ENCODE measurements around the gene ZGPAT.
A peak's percentile ranks its signal among the peaks of the same experiment; 100 is the strongest.

ZGPAT gene

GRCh38 chr20:63693083-63693732, 14.6 kb upstream of the ZGPAT start:
- no peak overlapping the region for H3K27ac Mint-ChIP-seq
- H3K4me3 Mint-ChIP-seq: no peak overlapping the region
- H3K27me3 Mint-ChIP-seq (ENCODE audit: low read depth): peaks cover 2% of the 10 kb centered on the region
- no peaks in the 10 kb centered on the region for H3K4me1 Mint-ChIP-seq (ENCODE audit: low read depth)
- H3K9me3 Mint-ChIP-seq: no peaks in the 10 kb centered on the region
- H3K36me3 Mint-ChIP-seq (ENCODE audit: low read depth): peaks cover 13% of the 10 kb centered on the region
- DNase-seq (ENCODE audit: low spot score): no peak

- peaks cover 13% of the 10 kb centered on the region for H3K36me3 Mint-ChIP-seq (ENCODE audit: low read depth)
- H3K9me3 Mint-ChIP-seq: no peaks in the 10 kb centered on the region
- peak overlapping the region; percentile 83 for H3K27ac Mint-ChIP-seq
- H3K4me1 Mint-ChIP-seq (ENCODE audit: low read depth): no peaks in the 10 kb centered on the region
- no peak overlapping the region for H3K4me3 Mint-ChIP-seq
- peaks cover 2% of the 10 kb centered on the region for H3K27me3 Mint-ChIP-seq (ENCODE audit: low read depth)
- DNase-seq (ENCODE audit: low spot score): no peak
Measured at GRCh38 chr20:63693733-63694583, 13.9 kb upstream of the ZGPAT start.

- no peaks in the 10 kb centered on the region for H3K4me1 Mint-ChIP-seq (ENCODE audit: low read depth)
- H3K36me3 Mint-ChIP-seq (ENCODE audit: low read depth): peaks cover 13% of the 10 kb centered on the region
- no peak overlapping the region for H3K4me3 Mint-ChIP-seq
- peaks cover 2% of the 10 kb centered on the region for H3K27me3 Mint-ChIP-seq (ENCODE audit: low read depth)
- DNase-seq (ENCODE audit: low spot score): no peak
- H3K27ac Mint-ChIP-seq: no peak overlapping the region
- no peaks in the 10 kb centered on the region for H3K9me3 Mint-ChIP-seq
Measured at GRCh38 chr20:63694584-63695423, 13.0 kb upstream of the ZGPAT start.

GRCh38 chr20:63695424-63696305, 12.2 kb upstream of the ZGPAT start:
- H3K4me1 Mint-ChIP-seq (ENCODE audit: low read depth): no peaks in the 10 kb centered on the region
- H3K27ac Mint-ChIP-seq: no peak overlapping the region
- H3K36me3 Mint-ChIP-seq (ENCODE audit: low read depth): peaks cover 13% of the 10 kb centered on the region
- H3K4me3 Mint-ChIP-seq: no peak overlapping the region
- no peaks in the 10 kb centered on the region for H3K9me3 Mint-ChIP-seq
- no peak for DNase-seq (ENCODE audit: low spot score)
- H3K27me3 Mint-ChIP-seq (ENCODE audit: low read depth): peaks cover 2% of the 10 kb centered on the region

- H3K9me3 Mint-ChIP-seq: no peaks in the 10 kb centered on the region
- peaks cover 12% of the 10 kb centered on the region for H3K36me3 Mint-ChIP-seq (ENCODE audit: low read depth)
- peaks cover 2% of the 10 kb centered on the region for H3K27me3 Mint-ChIP-seq (ENCODE audit: low read depth)
- H3K27ac Mint-ChIP-seq: no peak overlapping the region
- no peaks in the 10 kb centered on the region for H3K4me1 Mint-ChIP-seq (ENCODE audit: low read depth)
- DNase-seq (ENCODE audit: low spot score): no peak
- H3K4me3 Mint-ChIP-seq: no peak overlapping the region
Measured at GRCh38 chr20:63696306-63696627, 11.6 kb upstream of the ZGPAT start.

- DNase-seq (ENCODE audit: low spot score): no peak
- H3K27me3 Mint-ChIP-seq (ENCODE audit: low read depth): peaks cover 2% of the 10 kb centered on the region
- H3K4me3 Mint-ChIP-seq: no peak within 1 kb of the TSS
- H3K4me1 Mint-ChIP-seq (ENCODE audit: low read depth): no peaks in the 10 kb centered on the region
- H3K9me3 Mint-ChIP-seq: no peaks in the 10 kb centered on the region
- peaks cover 9% of the 10 kb centered on the region for H3K36me3 Mint-ChIP-seq (ENCODE audit: low read depth)
- peak within 1 kb of the TSS; percentile 36 for H3K27ac Mint-ChIP-seq
Measured at GRCh38 chr20:63696628-63697356, 11.0 kb upstream of the ZGPAT start, which contains the start of gene TNFRSF6B. Gene TNFRSF6B (plus strand): TSS chr20:63696652. CDS start chr20:63696768, 116 bp downstream.

- no peaks in the 10 kb centered on the region for H3K9me3 Mint-ChIP-seq
- H3K27me3 Mint-ChIP-seq (ENCODE audit: low read depth): peaks cover 2% of the 10 kb centered on the region
- peaks cover 7% of the 10 kb centered on the region for H3K36me3 Mint-ChIP-seq (ENCODE audit: low read depth)
- peak overlapping the region; percentile 36 for H3K27ac Mint-ChIP-seq
- no peak for DNase-seq (ENCODE audit: low spot score)
- no peaks in the 10 kb centered on the region for H3K4me1 Mint-ChIP-seq (ENCODE audit: low read depth)
- H3K4me3 Mint-ChIP-seq: no peak overlapping the region
Measured at GRCh38 chr20:63697357-63697867, 10.4 kb upstream of the ZGPAT start.

GRCh38 chr20:63697868-63698545, 9.8 kb upstream of the ZGPAT start:
- Mint-ChIP-seq H3K4me1 (ENCODE audit: low read depth) (no peaks in the 10 kb centered on the region), H3K36me3 (ENCODE audit: low read depth) (peaks cover 5% of the 10 kb centered on the region), H3K9me3 (no peaks in the 10 kb centered on the region), H3K27me3 (ENCODE audit: low read depth) (peaks cover 2% of the 10 kb centered on the region), H3K4me3 (no peak overlapping the region), H3K27ac (no peak overlapping the region)
- no peak for DNase-seq (ENCODE audit: low spot score)

GRCh38 chr20:63698739-63699465, 8.9 kb upstream of the ZGPAT start:
- Mint-ChIP-seq H3K4me3 (no peak overlapping the region), H3K9me3 (no peaks in the 10 kb centered on the region), H3K36me3 (ENCODE audit: low read depth) (peaks cover 2% of the 10 kb centered on the region), H3K27ac (no peak overlapping the region), H3K4me1 (ENCODE audit: low read depth) (no peaks in the 10 kb centered on the region), H3K27me3 (ENCODE audit: low read depth) (no peaks in the 10 kb centered on the region)
- DNase-seq (ENCODE audit: low spot score): peak; percentile 50

- Mint-ChIP-seq H3K36me3 (ENCODE audit: low read depth) (no peaks in the 10 kb centered on the region), H3K27ac (no peak overlapping the region), H3K4me1 (ENCODE audit: low read depth) (no peaks in the 10 kb centered on the region), H3K27me3 (ENCODE audit: low read depth) (no peaks in the 10 kb centered on the region), H3K9me3 (no peaks in the 10 kb centered on the region), H3K4me3 (no peak overlapping the region)
- no peak for DNase-seq (ENCODE audit: low spot score)
Measured at GRCh38 chr20:63699466-63700198, 8.2 kb upstream of the ZGPAT start.

- H3K27ac Mint-ChIP-seq: no peak overlapping the region
- no peaks in the 10 kb centered on the region for H3K9me3 Mint-ChIP-seq
- peaks cover 7% of the 10 kb centered on the region for H3K36me3 Mint-ChIP-seq (ENCODE audit: low read depth)
- H3K4me1 Mint-ChIP-seq (ENCODE audit: low read depth): peaks cover 3% of the 10 kb centered on the region
- DNase-seq (ENCODE audit: low spot score): no peak
- no peaks in the 10 kb centered on the region for H3K27me3 Mint-ChIP-seq (ENCODE audit: low read depth)
- no peak overlapping the region for H3K4me3 Mint-ChIP-seq
Measured at GRCh38 chr20:63700199-63701050, 7.4 kb upstream of the ZGPAT start.

Data from T-helper 2 cell treated with Interferon-gamma antibody and Interleukin-4, amounts not matched to agents 5 μg/mL and 100 μg/mL, for 36 hours (primary cell).